Stimulated activated memory B cell treated with anti-CD40 and anti-IgM and Interleukin-4, amounts not matched to agents 10 μg/mL and 1 μg/mL and 100 μg/mL, for 72 hours (primary cell): Measurements from ENCODE around the gene VMAC.

Experiments used
- ATAC-seq: fragments of 150-1000 bp; cut with Tn5 transposase; 2 replicates; pipeline ENCODE4 v1.10.0; 2021
- H3K27ac Mint-ChIP-seq: one replicate; pipeline ENCODE4 v1.8.0; 2022; ENCODE audit warnings: mild to moderate bottlenecking, mixed read lengths
- H3K27me3 Mint-ChIP-seq: one replicate; pipeline ENCODE4 v1.8.0; 2022; ENCODE audit warnings: mixed read lengths
- H3K36me3 Mint-ChIP-seq: one replicate; pipeline ENCODE4 v1.8.0; 2022; ENCODE audit warnings: mixed read lengths
- H3K4me1 Mint-ChIP-seq: one replicate; pipeline ENCODE4 v1.8.0; 2022; ENCODE audit warnings: mixed read lengths
- H3K4me3 Mint-ChIP-seq: one replicate; pipeline ENCODE4 v1.8.0; 2022; ENCODE audit warnings: mild to moderate bottlenecking, moderate library complexity, mixed read lengths
- H3K9me3 Mint-ChIP-seq: one replicate; pipeline ENCODE4 v1.8.0; 2022; ENCODE audit warnings: mixed read lengths

The VMAC gene

DNA sequence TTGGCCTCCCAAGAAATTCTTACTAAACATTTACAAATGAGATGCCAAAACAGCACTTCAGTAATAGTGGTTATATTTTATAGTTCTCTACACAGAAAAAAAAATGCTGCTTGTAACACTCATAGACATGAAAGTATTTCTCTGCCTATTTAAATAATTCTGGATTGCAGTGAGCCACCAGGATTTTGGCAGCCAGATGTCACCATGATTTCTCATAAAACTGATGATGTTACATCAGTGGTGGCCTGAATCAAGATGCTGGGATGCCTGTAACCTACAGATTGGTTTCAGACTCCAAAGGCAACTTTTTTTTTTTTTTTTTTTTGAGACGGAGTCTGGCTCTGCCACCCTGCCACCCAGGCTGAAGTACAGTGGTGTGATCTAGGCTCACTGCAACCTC lies 6.7 kb downstream of the VMAC start:
- Mint-ChIP-seq H3K4me1 (peaks cover 8% of the 10 kb centered on the region), H3K27me3 (no peaks in the 10 kb centered on the region)
- no peak for ATAC-seq

GRCh38 chr19:5913739-5914357 lies 9.2 kb downstream of the VMAC start, which contains the start of gene CAPS:
Gene CAPS (plus strand): TSS chr19:5914254. CDS start chr19:5914407, 153 bp downstream.
- H3K4me1 Mint-ChIP-seq = no peaks in the 10 kb centered on the region
- no peaks in the 10 kb centered on the region for H3K9me3 Mint-ChIP-seq
- H3K27ac Mint-ChIP-seq = no peak within 1 kb of the TSS
- no peaks in the 10 kb centered on the region for H3K27me3 Mint-ChIP-seq
- no peak within 1 kb of the TSS for H3K4me3 Mint-ChIP-seq
- no peak for ATAC-seq
- H3K36me3 Mint-ChIP-seq = peaks cover 35% of the 10 kb centered on the region

More for the DNA sequence above, 6.7 kb downstream of the VMAC start:
- peaks cover 30% of the 10 kb centered on the region for H3K36me3 Mint-ChIP-seq
- H3K27ac Mint-ChIP-seq = no peak overlapping the region
- no peaks in the 10 kb centered on the region for H3K9me3 Mint-ChIP-seq
- H3K4me3 Mint-ChIP-seq = no peak overlapping the region

GRCh38 chr19:5914358-5914774 lies 9.7 kb downstream of the VMAC start:
- Mint-ChIP-seq H3K4me3 (no peak overlapping the region), H3K27ac (no peak overlapping the region), H3K4me1 (no peaks in the 10 kb centered on the region), H3K9me3 (no peaks in the 10 kb centered on the region), H3K27me3 (no peaks in the 10 kb centered on the region), H3K36me3 (peaks cover 41% of the 10 kb centered on the region)
- no peak for ATAC-seq

DNA sequence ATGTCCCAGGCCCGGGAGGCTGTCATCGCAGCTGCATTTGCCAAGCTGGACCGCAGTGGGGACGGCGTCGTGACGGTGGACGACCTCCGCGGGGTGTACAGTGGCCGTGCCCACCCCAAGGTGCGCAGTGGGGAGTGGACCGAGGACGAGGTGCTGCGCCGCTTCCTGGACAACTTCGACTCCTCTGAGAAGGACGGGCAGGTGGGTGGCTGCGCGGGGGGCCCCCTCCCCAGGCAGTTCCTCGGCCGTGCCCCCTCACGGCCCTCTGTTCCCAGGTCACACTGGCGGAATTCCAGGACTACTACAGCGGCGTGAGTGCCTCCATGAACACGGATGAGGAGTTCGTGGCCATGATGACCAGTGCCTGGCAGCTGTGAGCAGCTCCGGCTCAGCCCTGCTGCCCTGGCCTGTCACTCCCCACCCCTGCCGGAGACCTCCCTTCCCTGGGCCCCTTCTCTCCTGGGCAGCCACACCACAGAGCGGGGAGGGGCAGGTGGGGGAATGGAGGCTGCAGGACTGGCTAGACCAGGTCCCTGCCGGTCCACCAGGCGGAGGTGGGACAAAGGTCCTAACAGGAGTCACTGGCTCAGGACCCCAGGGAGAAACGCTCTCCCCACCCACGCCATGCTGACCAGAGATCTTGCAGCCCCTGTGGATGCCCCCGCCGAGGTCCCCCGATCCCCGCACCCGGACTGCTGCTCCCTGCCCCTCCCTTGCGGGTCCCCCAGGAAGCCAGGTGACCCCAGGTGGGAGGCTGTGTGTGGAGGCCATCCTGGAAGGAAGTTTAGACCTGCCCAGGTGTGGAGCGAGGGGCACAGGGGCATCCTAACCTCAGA lies 10.5 kb downstream of the VMAC start:
- no peaks in the 10 kb centered on the region for H3K4me1 Mint-ChIP-seq
- no peak for ATAC-seq
- no peak overlapping the region for H3K27ac Mint-ChIP-seq
- H3K27me3 Mint-ChIP-seq = no peaks in the 10 kb centered on the region
- H3K9me3 Mint-ChIP-seq = no peaks in the 10 kb centered on the region
- H3K4me3 Mint-ChIP-seq = no peak overlapping the region
- H3K36me3 Mint-ChIP-seq = peaks cover 47% of the 10 kb centered on the region

- H3K36me3 Mint-ChIP-seq = peaks cover 44% of the 10 kb centered on the region
Measured at GRCh38 chr19:5915782-5916165, 11.1 kb downstream of the VMAC start.

GRCh38 chr19:5916181-5916708 lies 11.6 kb downstream of the VMAC start:
- Mint-ChIP-seq H3K27ac (no peak overlapping the region), H3K9me3 (no peaks in the 10 kb centered on the region), H3K4me1 (no peaks in the 10 kb centered on the region), H3K27me3 (no peaks in the 10 kb centered on the region), H3K4me3 (no peak overlapping the region), H3K36me3 (peaks cover 40% of the 10 kb centered on the region)
- ATAC-seq = no peak

More at GRCh38 chr19:5915782-5916165, 11.1 kb downstream of the VMAC start:
- Mint-ChIP-seq H3K27ac (no peak overlapping the region), H3K27me3 (no peaks in the 10 kb centered on the region), H3K9me3 (no peaks in the 10 kb centered on the region), H3K4me3 (no peak overlapping the region), H3K4me1 (no peaks in the 10 kb centered on the region)
- ATAC-seq = no peak

- Mint-ChIP-seq H3K4me1 (no peaks in the 10 kb centered on the region), H3K36me3 (peaks cover 49% of the 10 kb centered on the region), H3K27ac (no peak overlapping the region), H3K4me3 (no peak overlapping the region), H3K27me3 (no peaks in the 10 kb centered on the region), H3K9me3 (no peaks in the 10 kb centered on the region)
- ATAC-seq = no peak
Measured at GRCh38 chr19:5917431-5918107, 12.9 kb downstream of the VMAC start.

- Mint-ChIP-seq H3K36me3 (peaks cover 58% of the 10 kb centered on the region), H3K27me3 (no peaks in the 10 kb centered on the region), H3K27ac (no peak overlapping the region)
Measured at GRCh38 chr19:5918463-5919079, 13.9 kb downstream of the VMAC start.

DNA sequence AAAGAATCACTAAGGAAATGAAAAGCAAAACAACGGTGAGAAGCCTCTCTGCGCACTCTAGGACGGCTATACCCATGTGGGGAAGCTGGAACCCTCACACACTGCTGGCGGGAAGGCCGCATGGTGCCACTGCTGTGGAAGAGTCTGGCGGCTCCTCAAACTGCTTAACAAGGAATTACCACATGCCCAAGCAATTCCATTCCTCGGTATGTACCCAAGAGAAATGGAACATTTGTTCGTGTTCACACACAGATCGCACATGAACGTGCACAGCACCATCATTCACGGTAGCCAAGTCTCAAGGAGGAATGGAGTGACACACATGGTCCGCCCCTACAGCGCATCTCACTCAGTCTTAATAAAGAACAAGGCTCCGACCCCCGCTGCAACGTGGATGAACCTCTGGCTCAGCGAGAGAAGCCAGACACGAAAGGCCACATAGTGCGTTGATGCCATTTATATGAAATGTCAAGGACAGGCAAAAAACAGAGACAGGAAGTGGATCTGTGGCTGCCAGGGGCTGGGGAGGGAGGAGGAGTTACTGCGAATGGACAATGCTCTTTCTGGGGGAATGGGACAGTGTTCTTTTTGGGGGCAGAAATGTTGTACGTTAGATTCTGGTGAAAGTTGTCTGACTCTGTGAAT lies 17.0 kb downstream of the VMAC start:
- Mint-ChIP-seq H3K27ac (no peak overlapping the region), H3K4me3 (no peak overlapping the region), H3K9me3 (no peaks in the 10 kb centered on the region), H3K36me3 (peaks cover 64% of the 10 kb centered on the region), H3K27me3 (no peaks in the 10 kb centered on the region), H3K4me1 (no peaks in the 10 kb centered on the region)
- ATAC-seq = no peak

More at GRCh38 chr19:5918463-5919079, 13.9 kb downstream of the VMAC start:
- Mint-ChIP-seq H3K4me3 (no peak overlapping the region), H3K9me3 (no peaks in the 10 kb centered on the region), H3K4me1 (no peaks in the 10 kb centered on the region)
- ATAC-seq = no peak

- Mint-ChIP-seq H3K9me3 (no peaks in the 10 kb centered on the region), H3K27me3 (no peaks in the 10 kb centered on the region), H3K4me3 (no peak overlapping the region), H3K27ac (no peak overlapping the region), H3K4me1 (peaks cover 4% of the 10 kb centered on the region), H3K36me3 (peaks cover 64% of the 10 kb centered on the region)
- no peak for ATAC-seq
Measured at GRCh38 chr19:5922161-5922545, 17.5 kb downstream of the VMAC start.

DNA sequence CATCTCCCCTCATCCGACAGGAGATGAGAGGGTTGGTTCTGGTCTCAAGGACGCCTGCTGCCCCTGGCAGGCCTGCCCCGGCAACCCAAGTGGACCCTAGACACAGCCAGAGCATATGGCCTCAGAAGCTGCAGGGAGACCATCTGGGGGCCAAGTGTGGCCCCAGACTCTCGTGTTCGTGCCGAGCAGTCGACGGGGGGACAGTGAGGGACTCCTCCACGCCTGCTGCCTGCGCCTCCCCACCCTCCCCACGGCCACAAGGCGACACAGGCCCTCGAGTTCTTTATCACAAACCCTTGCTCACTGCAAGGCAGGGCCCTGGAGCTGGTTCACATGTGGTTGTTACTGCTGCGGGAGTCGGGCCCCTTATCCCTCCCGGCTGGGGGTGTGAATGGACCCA lies 18.7 kb downstream of the VMAC start:
- no peak overlapping the region for H3K27ac Mint-ChIP-seq
- H3K4me1 Mint-ChIP-seq = peaks cover 16% of the 10 kb centered on the region
- no peaks in the 10 kb centered on the region for H3K27me3 Mint-ChIP-seq
- no peak overlapping the region for H3K4me3 Mint-ChIP-seq
- H3K36me3 Mint-ChIP-seq = peaks cover 73% of the 10 kb centered on the region
- no peak for ATAC-seq
- no peaks in the 10 kb centered on the region for H3K9me3 Mint-ChIP-seq

GRCh38 chr19:5925830-5926427 lies 21.3 kb downstream of the VMAC start:
- peaks cover 67% of the 10 kb centered on the region for H3K36me3 Mint-ChIP-seq

DNA sequence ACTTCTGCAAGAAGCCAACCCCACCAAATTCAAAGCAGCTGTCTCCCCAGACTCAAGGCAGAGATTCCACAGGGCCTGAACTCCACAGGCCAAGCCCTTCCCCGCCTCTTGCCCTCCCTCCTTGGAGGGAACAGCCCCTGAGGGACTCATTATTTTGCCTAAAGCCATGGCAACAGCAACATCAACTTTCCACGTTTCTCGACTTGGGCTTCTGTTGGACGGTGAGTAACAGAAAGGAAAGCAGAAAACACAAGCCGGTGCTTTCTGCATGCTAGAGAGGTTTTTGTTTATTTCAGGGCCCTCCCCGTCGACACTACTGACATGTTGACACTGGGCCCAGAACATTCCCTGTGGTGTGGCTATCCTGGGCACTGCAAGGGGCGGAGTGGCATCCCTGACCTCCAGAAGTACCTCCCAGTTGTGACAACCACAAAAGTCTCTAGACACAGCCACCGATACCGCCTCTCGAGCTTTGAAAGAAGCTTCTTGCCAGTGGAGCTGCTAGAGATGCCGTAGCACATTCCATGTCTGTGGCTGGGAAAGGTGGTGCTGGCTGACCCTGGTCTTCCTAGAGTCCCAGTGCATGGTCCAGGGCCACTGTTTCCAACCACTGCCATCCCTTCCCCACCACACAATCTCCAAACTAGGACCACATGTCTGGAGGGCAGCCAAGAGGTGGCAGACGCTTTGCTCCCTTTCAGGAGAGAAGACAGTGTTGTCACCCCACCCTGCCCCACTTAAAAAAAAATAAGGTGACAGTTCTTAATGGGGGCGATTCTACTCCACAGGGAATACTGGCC lies 22.2 kb downstream of the VMAC start:
- H3K4me3 Mint-ChIP-seq = no peak overlapping the region
- H3K4me1 Mint-ChIP-seq = peaks cover 22% of the 10 kb centered on the region
- H3K27ac Mint-ChIP-seq = peak overlapping the region; percentile 36
- H3K27me3 Mint-ChIP-seq = no peaks in the 10 kb centered on the region
- no peaks in the 10 kb centered on the region for H3K9me3 Mint-ChIP-seq
- H3K36me3 Mint-ChIP-seq = peaks cover 72% of the 10 kb centered on the region
- ATAC-seq = no peak

More at GRCh38 chr19:5925830-5926427, 21.3 kb downstream of the VMAC start:
- H3K27me3 Mint-ChIP-seq = no peaks in the 10 kb centered on the region
- no peak overlapping the region for H3K27ac Mint-ChIP-seq
- ATAC-seq = no peak
- H3K9me3 Mint-ChIP-seq = no peaks in the 10 kb centered on the region
- no peak overlapping the region for H3K4me3 Mint-ChIP-seq
- peaks cover 22% of the 10 kb centered on the region for H3K4me1 Mint-ChIP-seq

- Mint-ChIP-seq H3K4me3 (no peak overlapping the region), H3K4me1 (peaks cover 22% of the 10 kb centered on the region), H3K36me3 (peaks cover 72% of the 10 kb centered on the region), H3K27me3 (no peaks in the 10 kb centered on the region), H3K27ac (peak overlapping the region; percentile 36), H3K9me3 (no peaks in the 10 kb centered on the region)
- ATAC-seq = peak; percentile 97
Measured at GRCh38 chr19:5927441-5927821, 22.8 kb downstream of the VMAC start.
